HFF-Myc (cell line): ENCODE data around the gene LSM7.

Experiments
- DNase-seq: peaks from one replicate; pipeline ENCODE4 v3.0.0-alpha.2; 2011; ENCODE audit warnings: low read depth; ENCODE audit errors: extremely low read depth
- H3K4me3 ChIP-seq: replicated peaks from 2 replicates; pipeline ENCODE4 v1.5.1; 2011; ENCODE audit warnings: low read depth, mild to moderate bottlenecking, control low read depth, low read length
- TF ChIP-seq, protein P1 (sequence below): IDR thresholded peaks from 2 replicates; pipeline ENCODE4 v1.5.1; 2012; ENCODE audit warnings: mild to moderate bottlenecking, low read depth, low read length, control low read depth; ENCODE audit errors: missing control alignments

Gene LSM7

DNA sequence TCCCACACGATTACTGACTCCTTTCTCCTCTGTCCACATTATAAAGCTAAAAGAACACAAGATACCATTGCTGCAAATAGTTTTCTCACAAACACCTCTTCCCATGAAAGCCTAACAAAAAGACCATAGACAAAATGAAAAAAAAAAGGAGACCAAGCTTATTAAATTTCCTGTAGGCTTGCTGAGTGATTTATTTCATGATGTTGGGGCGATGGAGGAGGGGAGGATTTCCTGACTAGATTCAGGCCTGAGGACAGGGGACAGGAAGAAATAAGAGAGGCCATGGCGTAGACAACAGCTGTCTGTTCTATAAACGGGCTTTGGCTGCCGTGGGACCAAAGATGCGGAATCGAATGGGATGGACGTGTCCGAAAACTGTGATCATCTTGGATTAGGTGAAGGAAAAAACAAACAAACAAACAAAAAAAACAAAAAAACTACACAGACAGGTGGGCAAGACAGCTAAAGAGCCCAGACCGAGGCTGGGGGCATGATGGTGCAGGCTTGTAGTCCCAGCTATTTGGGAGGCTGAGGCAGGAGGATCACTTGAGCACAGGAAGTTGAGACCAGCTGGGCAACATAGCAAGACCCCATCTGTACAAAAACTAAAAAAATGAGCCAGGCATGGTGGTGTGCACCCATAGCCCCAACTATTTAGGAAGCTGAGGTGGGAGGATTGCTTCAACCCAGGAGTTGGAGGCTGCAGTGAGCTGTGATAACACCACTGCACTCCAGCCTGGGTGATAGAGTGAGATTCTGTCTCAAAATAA lies 37.0 kb upstream of the LSM7 start:
- H3K4me3 ChIP-seq: no peak overlapping the region
- DNase-seq: no peak
- TF ChIP-seq, protein P1, sequence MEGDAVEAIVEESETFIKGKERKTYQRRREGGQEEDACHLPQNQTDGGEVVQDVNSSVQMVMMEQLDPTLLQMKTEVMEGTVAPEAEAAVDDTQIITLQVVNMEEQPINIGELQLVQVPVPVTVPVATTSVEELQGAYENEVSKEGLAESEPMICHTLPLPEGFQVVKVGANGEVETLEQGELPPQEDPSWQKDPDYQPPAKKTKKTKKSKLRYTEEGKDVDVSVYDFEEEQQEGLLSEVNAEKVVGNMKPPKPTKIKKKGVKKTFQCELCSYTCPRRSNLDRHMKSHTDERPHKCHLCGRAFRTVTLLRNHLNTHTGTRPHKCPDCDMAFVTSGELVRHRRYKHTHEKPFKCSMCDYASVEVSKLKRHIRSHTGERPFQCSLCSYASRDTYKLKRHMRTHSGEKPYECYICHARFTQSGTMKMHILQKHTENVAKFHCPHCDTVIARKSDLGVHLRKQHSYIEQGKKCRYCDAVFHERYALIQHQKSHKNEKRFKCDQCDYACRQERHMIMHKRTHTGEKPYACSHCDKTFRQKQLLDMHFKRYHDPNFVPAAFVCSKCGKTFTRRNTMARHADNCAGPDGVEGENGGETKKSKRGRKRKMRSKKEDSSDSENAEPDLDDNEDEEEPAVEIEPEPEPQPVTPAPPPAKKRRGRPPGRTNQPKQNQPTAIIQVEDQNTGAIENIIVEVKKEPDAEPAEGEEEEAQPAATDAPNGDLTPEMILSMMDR: no peak

DNA sequence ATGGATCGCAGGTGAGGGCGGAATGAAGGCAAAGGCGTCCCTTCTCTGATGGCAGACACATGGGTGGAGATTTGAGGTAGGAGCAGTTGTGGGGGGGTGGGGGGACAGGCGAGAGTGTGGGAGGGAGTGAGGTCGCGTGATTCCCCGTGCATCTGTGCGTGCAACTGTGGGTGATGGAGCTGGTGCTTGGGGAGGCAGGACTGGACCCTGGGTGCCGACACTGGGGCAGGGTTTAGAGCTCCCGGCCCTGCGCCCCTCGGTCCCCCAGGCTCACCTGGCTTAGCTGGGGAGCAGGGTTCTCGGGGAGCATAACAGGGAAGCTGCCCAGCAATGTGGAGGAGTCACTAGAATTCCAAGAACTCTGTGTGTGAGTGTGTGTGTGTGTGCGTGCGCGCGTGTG lies 35.0 kb upstream of the LSM7 start:
- DNase-seq: no peak
- TF ChIP-seq, protein P1: no peak
- H3K4me3 ChIP-seq: no peak overlapping the region

DNA sequence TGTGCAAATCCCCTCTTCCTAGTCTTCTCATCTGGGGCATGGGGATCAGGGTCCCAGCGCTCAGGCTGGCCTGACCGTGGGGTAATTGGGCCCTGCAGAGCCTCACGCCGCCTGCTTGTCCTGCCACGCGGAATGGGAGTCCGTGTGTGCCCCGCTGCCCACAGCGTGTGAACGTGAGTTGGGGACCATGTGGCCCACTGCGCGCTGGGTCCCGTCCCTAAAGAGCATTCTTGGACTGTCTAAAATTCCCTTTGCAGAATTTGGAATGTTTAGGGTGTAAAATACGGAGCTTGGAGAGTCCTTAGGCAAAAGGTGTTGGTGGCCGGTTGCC lies 34.5 kb upstream of the LSM7 start:
- no peak overlapping the region for H3K4me3 ChIP-seq
- no peak for DNase-seq
- TF ChIP-seq, protein P1: no peak

DNA sequence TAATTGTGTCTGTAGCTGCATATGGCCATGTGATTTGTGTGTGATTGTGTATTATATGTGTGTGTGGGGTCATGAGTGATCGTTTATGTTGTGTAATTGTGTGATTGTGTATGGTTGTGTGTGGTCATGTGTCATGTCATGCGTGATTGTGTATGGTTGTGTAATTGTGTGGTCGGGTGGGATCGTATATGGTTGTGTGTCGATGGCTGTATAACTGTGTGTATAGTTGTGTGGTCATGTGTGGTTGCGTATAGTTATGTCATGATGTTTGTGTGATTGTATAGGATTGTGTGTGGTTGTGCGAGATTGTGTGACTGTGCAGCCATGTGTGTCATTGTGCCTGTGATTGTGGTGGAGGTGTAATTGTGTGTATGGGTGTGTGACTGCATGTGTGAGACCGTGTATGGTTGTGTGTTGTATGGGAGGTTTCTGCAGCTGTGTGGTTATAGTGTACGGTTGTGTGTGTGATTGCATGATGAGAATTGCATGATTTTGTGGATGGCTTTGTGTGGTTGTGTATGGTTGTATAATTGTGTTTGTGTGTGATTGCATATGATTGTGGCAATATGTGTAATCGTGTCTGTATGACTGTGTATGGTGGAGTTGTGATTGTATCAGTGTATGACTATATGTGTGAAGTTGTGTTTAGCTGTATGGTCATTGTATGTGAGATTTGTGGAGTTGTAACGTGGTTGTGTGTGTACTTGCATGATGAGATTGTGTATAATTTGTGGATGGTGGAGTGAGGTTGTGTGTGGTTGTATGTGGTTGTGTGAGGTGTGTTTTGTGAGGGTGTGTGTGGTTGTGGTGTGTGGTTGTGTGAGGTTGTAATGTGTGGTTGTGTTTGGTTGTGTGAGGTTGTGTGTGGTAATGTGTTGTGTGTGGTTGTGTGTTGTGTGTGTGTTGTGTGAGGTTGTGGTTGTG lies 33.9 kb upstream of the LSM7 start:
- TF ChIP-seq, protein P1: no peak
- no peak overlapping the region for H3K4me3 ChIP-seq
- DNase-seq: no peak

DNA sequence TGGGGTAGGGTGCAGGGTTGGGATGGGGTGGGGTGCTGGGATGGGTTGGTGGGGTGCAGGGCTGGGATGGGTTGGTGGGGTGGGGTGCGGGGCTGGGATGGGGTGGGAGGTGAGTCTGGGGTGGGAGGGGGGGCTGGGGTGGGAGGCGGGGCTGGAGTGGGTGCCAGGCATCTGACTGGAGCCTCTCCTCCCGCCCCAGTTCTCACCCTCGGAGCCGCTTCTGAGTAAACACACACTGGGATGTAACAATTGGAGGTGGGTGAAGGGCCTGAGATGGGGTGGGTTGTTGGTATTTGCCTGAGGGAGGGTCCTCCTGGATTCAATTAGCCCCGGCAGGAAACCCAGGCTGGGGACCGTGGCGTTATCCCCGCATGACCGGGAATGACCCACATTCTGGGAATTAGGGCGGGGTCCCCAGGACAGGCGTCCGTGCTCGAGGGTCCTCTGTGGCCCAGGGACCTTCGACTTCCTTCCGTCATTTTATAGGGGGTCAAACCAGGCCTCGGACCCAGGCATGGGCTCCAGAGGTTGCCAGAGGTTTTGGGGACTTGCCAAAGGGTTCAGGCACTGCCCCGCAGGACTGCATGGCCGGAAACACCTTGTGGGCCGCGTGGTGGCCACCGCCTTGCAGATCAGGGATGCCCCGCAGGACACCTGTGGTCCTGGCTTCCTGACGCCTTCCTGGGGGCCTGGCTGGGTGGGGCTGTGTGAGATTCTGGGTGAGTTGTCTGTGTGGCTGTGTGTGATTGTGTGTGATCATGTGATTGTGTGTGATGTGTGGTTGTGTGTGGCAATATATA lies 33.1 kb upstream of the LSM7 start:
- TF ChIP-seq, protein P1: no peak
- no peak overlapping the region for H3K4me3 ChIP-seq
- DNase-seq: no peak

DNA sequence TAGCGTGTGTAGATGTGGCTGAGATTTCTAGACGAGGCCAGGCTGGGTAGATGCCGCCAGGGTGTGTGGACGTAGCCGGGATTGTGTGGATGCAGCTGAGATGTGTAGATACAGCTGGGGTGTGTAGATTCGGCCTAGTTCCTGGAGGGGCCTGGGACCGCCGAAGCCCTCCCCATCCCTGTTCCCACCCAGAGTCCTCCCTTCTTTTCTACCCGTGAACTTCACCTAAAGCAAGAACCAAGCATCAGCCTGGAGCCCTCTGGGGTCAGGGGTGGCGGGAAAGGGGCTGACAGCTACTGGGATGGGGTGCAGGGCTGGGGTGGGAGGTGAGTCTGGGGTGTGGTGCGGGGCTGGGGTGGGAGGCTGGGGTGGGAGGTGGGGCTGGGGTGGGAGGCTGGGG lies 32.4 kb upstream of the LSM7 start:
- TF ChIP-seq, protein P1: no peak
- no peak for DNase-seq
- no peak overlapping the region for H3K4me3 ChIP-seq
